GM23248 (cell line): ENCODE results near the gene TCF4.

Source experiments
- EZH2 ChIP-seq: fragments of 200-600 bp; sonication (generic); IDR thresholded peaks from 2 replicates; pipeline ENCODE4 v1.6.1; 2018; ENCODE audit warnings: antibody characterized with exemption, mild to moderate bottlenecking; ENCODE audit not compliant: insufficient read depth, poor library complexity, severe bottlenecking
- EZH2phosphoT487 ChIP-seq: fragments of 200-600 bp; sonication (generic); IDR thresholded peaks from 2 replicates; pipeline ENCODE4 v1.6.1; 2018; ENCODE audit warnings: antibody characterized with exemption, moderate library complexity, mild to moderate bottlenecking, low read depth; ENCODE audit not compliant: insufficient read depth

GRCh38 chr18:55566456-55566935, 21.5 kb downstream of the TCF4 start:
- TF ChIP-seq EZH2: no peak
- no peak for TF ChIP-seq EZH2phosphoT487
